Measurements from ENCODE around the gene EHMT2. TPM values are rescaled to one million over a fixed set of nuclear protein-coding genes. Genes with fewer than 3 reads are reported as not detected.

EHMT2 gene
- total RNA-seq, 1 experiment from 2014 or later = 137 TPM

DNA sequence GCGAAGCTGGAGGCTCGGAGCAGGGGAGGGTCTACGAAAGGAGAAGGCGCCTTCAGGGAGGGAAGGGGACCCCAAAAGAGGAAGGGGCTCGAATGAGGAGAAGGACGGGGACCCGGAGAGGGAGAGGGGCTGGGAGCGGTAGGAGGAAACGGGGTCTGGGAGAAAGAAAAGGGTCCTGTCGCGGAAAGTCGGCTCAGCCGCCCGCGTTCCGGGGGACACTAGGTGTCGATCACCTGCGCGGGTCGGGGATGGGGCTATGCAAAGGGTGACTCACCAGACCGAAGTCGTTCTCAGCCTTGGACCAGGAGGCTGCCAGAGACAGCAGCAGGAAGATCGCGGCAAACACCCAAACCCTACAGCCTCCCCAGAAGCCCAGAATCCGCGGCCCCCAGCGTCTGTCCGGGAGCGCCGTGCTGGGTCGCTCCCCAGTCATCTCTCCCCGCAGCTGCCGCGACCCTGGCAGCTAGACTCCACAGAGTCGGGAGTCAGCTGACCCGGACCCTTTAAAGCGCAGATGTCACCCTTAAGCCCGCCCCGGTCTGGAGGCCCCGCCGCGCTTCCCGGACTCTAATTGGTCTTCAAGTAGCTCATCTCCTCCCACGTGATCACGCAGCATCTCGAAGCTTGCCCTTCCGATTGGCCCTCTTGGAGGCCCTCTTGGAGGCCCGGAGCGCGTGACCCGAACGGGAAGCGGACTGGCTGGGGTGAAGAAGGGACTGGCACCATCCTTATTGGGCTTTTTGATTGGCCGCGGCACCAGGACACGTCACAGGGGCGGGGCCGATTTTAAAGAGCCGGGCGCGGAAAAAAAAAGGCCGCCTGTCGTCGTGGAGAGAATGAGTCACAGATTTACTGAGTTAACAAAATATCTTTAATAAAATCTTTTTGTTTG, 34.9 kb downstream of the EHMT2 start, which contains the start of gene NEU1 (continued):
- TF ChIP-seq AFF4 (CRISPR knock-in tag; IDR thresholded peaks at IDR 0.05; ENCODE audit: borderline replicate concordance) (no peak), PRDM15 (CRISPR knock-in tag; IDR thresholded peaks at IDR 0.05) (peak; percentile 94), FOXK1 (CRISPR knock-in tag; IDR thresholded peaks at IDR 0.05) (peak; percentile 45; the same call in 1 of the 2 replicates), NFE2L1 (CRISPR knock-in tag; IDR thresholded peaks at IDR 0.05) (0 out of 2 replicates have a peak, but pooled peaks have one; percentile 22), NR2C2 (CRISPR knock-in tag; IDR thresholded peaks at IDR 0.05) (no peak), ESRRA (CRISPR knock-in tag; IDR thresholded peaks at IDR 0.05; ENCODE audit: borderline replicate concordance) (no peak), SMAD3 (CRISPR knock-in tag; IDR thresholded peaks at IDR 0.05; ENCODE audit: borderline replicate concordance) (peak; percentile 35; the same call in 1 of the 2 replicates), ZSCAN18 (CRISPR knock-in tag; IDR thresholded peaks at IDR 0.05) (no peak), ZNF121 (CRISPR knock-in tag; IDR thresholded peaks at IDR 0.05) (peak; percentile 66; the same call in 1 of the 2 replicates), USF1 (CRISPR knock-in tag; IDR thresholded peaks at IDR 0.05) (peak; percentile 98), ZMAT4 (CRISPR knock-in tag; IDR thresholded peaks at IDR 0.05) (no peak), OVOL2 (CRISPR knock-in tag; IDR thresholded peaks at IDR 0.05; ENCODE audit: borderline replicate concordance) (no peak), SP1 (CRISPR knock-in tag; conservative IDR thresholded peaks at IDR 0.05) (peak; percentile 51; the same call in 1 of the 2 replicates), GABPB1 (CRISPR knock-in tag; IDR thresholded peaks at IDR 0.05) (peak; percentile 42; the same call in 1 of the 2 replicates), NR1H2 (CRISPR knock-in tag; IDR thresholded peaks at IDR 0.05) (no peak)
- TF ChIP-seq, protein P1, sequence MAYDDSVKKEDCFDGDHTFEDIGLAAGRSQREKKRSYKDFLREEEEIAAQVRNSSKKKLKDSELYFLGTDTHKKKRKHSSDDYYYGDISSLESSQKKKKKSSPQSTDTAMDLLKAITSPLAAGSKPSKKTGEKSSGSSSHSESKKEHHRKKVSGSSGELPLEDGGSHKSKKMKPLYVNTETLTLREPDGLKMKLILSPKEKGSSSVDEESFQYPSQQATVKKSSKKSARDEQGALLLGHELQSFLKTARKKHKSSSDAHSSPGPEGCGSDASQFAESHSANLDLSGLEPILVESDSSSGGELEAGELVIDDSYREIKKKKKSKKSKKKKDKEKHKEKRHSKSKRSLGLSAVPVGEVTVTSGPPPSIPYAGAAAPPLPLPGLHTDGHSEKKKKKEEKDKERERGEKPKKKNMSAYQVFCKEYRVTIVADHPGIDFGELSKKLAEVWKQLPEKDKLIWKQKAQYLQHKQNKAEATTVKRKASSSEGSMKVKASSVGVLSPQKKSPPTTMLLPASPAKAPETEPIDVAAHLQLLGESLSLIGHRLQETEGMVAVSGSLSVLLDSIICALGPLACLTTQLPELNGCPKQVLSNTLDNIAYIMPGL (CRISPR knock-in tag; IDR thresholded peaks at IDR 0.05) = no peak
- TF ChIP-seq, protein P2, sequence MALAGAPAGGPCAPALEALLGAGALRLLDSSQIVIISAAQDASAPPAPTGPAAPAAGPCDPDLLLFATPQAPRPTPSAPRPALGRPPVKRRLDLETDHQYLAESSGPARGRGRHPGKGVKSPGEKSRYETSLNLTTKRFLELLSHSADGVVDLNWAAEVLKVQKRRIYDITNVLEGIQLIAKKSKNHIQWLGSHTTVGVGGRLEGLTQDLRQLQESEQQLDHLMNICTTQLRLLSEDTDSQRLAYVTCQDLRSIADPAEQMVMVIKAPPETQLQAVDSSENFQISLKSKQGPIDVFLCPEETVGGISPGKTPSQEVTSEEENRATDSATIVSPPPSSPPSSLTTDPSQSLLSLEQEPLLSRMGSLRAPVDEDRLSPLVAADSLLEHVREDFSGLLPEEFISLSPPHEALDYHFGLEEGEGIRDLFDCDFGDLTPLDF (CRISPR knock-in tag; IDR thresholded peaks at IDR 0.05) = no peak
- TF ChIP-seq, protein P3, sequence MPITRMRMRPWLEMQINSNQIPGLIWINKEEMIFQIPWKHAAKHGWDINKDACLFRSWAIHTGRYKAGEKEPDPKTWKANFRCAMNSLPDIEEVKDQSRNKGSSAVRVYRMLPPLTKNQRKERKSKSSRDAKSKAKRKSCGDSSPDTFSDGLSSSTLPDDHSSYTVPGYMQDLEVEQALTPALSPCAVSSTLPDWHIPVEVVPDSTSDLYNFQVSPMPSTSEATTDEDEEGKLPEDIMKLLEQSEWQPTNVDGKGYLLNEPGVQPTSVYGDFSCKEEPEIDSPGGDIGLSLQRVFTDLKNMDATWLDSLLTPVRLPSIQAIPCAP (CRISPR knock-in tag; IDR thresholded peaks at IDR 0.05) = 0 out of 2 replicates have a peak, but pooled peaks have one; percentile 22
- TF ChIP-seq, protein P4, sequence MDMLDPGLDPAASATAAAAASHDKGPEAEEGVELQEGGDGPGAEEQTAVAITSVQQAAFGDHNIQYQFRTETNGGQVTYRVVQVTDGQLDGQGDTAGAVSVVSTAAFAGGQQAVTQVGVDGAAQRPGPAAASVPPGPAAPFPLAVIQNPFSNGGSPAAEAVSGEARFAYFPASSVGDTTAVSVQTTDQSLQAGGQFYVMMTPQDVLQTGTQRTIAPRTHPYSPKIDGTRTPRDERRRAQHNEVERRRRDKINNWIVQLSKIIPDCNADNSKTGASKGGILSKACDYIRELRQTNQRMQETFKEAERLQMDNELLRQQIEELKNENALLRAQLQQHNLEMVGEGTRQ (CRISPR knock-in tag; IDR thresholded peaks at IDR 0.05) = peak; percentile 98

Measured in WTC11 (cell line).